Measurements from ENCODE around the gene PNMT. TPM values are rescaled to one million over a fixed set of nuclear protein-coding genes. Genes with fewer than 3 reads are reported as not detected.
"Not testable (repeated sequence)": the region's sequence is repeated elsewhere in the genome, so short reads cannot be mapped to it uniquely, and the experiment has no call there.

The PNMT gene
- polyA plus RNA-seq, 3 donors = 1.2 to 3.2 (median 2.1) TPM

GRCh38 chr17:39683295-39683939 is 15.2 kb downstream of the PNMT start:
- no peak for DNase-seq (ENCODE audit: low read depth in 3 of 3, low spot score in 2 of 3)

GRCh38 chr17:39684369-39685192 is 16.3 kb downstream of the PNMT start:
- DNase-seq (ENCODE audit: low read depth in 3 of 3, low spot score in 2 of 3) = no peak

- no peak for DNase-seq (ENCODE audit: low read depth in 3 of 3, low spot score in 2 of 3)
Measured at GRCh38 chr17:39687101-39687545, 18.9 kb downstream of the PNMT start.

GRCh38 chr17:39687546-39688474 is 19.6 kb downstream of the PNMT start, which contains the start of gene PGAP3:
TSS of gene PGAP3 (minus strand) at chr17:39688057. CDS start at chr17:39688014, 43 bp downstream.
- peak in 2 of 3 donors; percentile 86 for DNase-seq (ENCODE audit: low read depth in 3 of 3, low spot score in 2 of 3)

GRCh38 chr17:39688475-39688835 is 20.2 kb downstream of the PNMT start:
- no peak for DNase-seq (ENCODE audit: low read depth in 3 of 3, low spot score in 2 of 3)

- no peak for DNase-seq (ENCODE audit: low read depth in 3 of 3, low spot score in 2 of 3)
Measured at GRCh38 chr17:39688945-39689344, 20.7 kb downstream of the PNMT start.

GRCh38 chr17:39694593-39694992 is 26.3 kb downstream of the PNMT start:
- no peak for DNase-seq (ENCODE audit: low read depth in 3 of 3, low spot score in 2 of 3)

- no peak for DNase-seq (ENCODE audit: low read depth in 3 of 3, low spot score in 2 of 3)
Measured at GRCh38 chr17:39695089-39695474, 26.8 kb downstream of the PNMT start.

- no peak for DNase-seq (ENCODE audit: low read depth in 3 of 3, low spot score in 2 of 3)
Measured at GRCh38 chr17:39696731-39697130, 28.5 kb downstream of the PNMT start.

GRCh38 chr17:39697961-39698360 is 29.7 kb downstream of the PNMT start:
- no peak for DNase-seq (ENCODE audit: low read depth in 3 of 3, low spot score in 2 of 3)

GRCh38 chr17:39699157-39699817 is 31.0 kb downstream of the PNMT start:
- not testable (repeated sequence) for DNase-seq (ENCODE audit: low read depth in 3 of 3, low spot score in 2 of 3)

- DNase-seq (ENCODE audit: low read depth in 3 of 3, low spot score in 2 of 3) = peak in 2 of 3 donors; percentile 64 to 78
Measured at GRCh38 chr17:39699818-39700147, 31.5 kb downstream of the PNMT start, which contains the start of gene ERBB2. TSS of gene ERBB2 (plus strand) at chr17:39700064. CDS start at chr17:39700239, 175 bp downstream.

- DNase-seq (ENCODE audit: low read depth in 3 of 3, low spot score in 2 of 3) = peak in 1 of 3 donors; percentile 47
Measured at GRCh38 chr17:39700148-39700987, 32.1 kb downstream of the PNMT start.

GRCh38 chr17:39701012-39701783 is 32.9 kb downstream of the PNMT start:
- no peak for DNase-seq (ENCODE audit: low read depth in 3 of 3, low spot score in 2 of 3)

- DNase-seq (ENCODE audit: low read depth in 3 of 3, low spot score in 2 of 3) = no peak
Measured at GRCh38 chr17:39701784-39702422, 33.6 kb downstream of the PNMT start.

GRCh38 chr17:39702901-39703893 is 34.9 kb downstream of the PNMT start:
- DNase-seq (ENCODE audit: low read depth in 3 of 3, low spot score in 2 of 3) = no peak

GRCh38 chr17:39703913-39704312 is 35.7 kb downstream of the PNMT start:
- DNase-seq (ENCODE audit: low read depth in 3 of 3, low spot score in 2 of 3) = no peak
